ENCODE measurements around the gene GARIN1A.
"Not testable (repeated sequence)": the region's sequence is repeated elsewhere in the genome, so short reads cannot be mapped to it uniquely, and the experiment has no call there.

DNA sequence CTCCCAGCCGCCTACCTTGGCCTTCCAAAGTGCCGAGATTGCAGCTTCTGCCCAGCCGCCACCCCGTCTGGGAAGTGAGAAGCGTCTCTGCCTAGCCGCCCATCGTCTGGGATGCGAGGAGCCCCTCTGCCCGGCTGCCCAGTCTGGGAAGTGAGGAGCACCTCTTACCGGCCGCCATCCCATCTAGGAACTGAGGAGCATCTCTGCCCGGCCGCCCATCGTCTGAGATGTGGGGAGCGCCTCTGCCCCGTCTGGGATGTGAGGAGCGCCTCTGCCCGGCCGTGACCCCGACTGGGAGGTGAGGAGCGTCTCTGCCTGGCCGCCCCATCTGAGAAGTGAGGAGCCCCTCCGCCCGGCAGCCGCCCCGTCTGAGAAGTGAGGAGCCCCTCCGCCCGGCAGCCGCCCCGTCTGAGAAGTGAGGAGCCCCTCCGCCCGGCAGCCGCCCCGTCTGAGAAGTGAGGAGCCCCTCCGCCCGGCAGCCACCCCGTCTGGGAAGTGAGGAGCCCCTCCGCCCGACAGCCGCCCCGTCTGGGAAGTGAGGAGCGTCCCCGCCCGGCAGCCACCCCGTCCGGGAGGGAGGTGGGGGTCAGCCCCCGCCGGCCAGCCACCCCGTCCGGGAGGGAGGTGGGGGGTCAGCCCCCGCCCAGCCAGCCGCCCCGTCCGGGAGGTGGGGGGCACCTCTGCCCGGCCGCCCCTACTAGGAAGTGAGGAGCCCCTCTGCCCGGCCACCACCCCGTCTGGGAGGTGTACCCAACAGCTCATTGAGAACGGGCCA lies 17.3 kb downstream of the GARIN1A start:
- TF ChIP-seq, protein P1, sequence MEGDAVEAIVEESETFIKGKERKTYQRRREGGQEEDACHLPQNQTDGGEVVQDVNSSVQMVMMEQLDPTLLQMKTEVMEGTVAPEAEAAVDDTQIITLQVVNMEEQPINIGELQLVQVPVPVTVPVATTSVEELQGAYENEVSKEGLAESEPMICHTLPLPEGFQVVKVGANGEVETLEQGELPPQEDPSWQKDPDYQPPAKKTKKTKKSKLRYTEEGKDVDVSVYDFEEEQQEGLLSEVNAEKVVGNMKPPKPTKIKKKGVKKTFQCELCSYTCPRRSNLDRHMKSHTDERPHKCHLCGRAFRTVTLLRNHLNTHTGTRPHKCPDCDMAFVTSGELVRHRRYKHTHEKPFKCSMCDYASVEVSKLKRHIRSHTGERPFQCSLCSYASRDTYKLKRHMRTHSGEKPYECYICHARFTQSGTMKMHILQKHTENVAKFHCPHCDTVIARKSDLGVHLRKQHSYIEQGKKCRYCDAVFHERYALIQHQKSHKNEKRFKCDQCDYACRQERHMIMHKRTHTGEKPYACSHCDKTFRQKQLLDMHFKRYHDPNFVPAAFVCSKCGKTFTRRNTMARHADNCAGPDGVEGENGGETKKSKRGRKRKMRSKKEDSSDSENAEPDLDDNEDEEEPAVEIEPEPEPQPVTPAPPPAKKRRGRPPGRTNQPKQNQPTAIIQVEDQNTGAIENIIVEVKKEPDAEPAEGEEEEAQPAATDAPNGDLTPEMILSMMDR (IDR thresholded peaks at IDR 0.05): not testable (repeated sequence)
- TF ChIP-seq POLR2A (IDR thresholded peaks at IDR 0.05): not testable (repeated sequence)

All from adrenal gland (tissue), 5 donors.